K562 (cell line): Measurements from ENCODE around the gene NEURL2. TPM values are rescaled to one million over a fixed set of nuclear protein-coding genes. Genes with fewer than 3 reads are reported as not detected.

Experiments used
- CLOCK ChIP-seq: fragments of 250-450 bp; sonication (Bioruptor Pico); IDR thresholded peaks from 2 replicates; pipeline ENCODE4 v1.4.0; 2020; ENCODE audit warnings: mild to moderate bottlenecking, moderate library complexity, borderline replicate concordance
- EP400 ChIP-seq: fragments of 450-650 bp; IDR thresholded peaks from 2 replicates; pipeline ENCODE4 v1.6.1; 2017; ENCODE audit warnings: antibody characterized with exemption, mild to moderate bottlenecking, moderate library complexity
- GTF2E2 ChIP-seq: fragments of 200-800 bp; sonication (Bioruptor generic); IDR thresholded peaks from 2 replicates; pipeline ENCODE4 v1.6.1; 2016; ENCODE audit warnings: missing genetic modification characterization, missing compliant biosample characterization
- HMBOX1 ChIP-seq: sonication (generic); IDR thresholded peaks from 2 replicates; pipeline ENCODE4 v1.6.1; 2016
- HNRNPUL1 ChIP-seq: fragments of 200-400 bp; formaldehyde crosslinking; IDR thresholded peaks from 2 replicates; pipeline ENCODE4 v1.6.1; 2017; ENCODE audit warnings: low read length
- HOMEZ ChIP-seq: fragments of 250-450 bp; sonication (Bioruptor Pico); IDR thresholded peaks from 2 replicates; pipeline ENCODE4 v1.4.0; 2020; ENCODE audit warnings: mild to moderate bottlenecking, moderate library complexity
- MTA2 ChIP-seq: fragments of 450-650 bp; IDR thresholded peaks from 2 replicates; pipeline ENCODE4 v1.6.1; 2016; ENCODE audit warnings: low read depth
- MXI1 ChIP-seq: IDR thresholded peaks from 2 replicates; pipeline ENCODE4 v1.6.1; 2011; ENCODE audit warnings: low read depth, mild to moderate bottlenecking, improper control_type of control experiment, low read length
- RBBP5 ChIP-seq: fragments of 200-600 bp; sonication (generic); IDR thresholded peaks from 2 replicates; pipeline ENCODE4 v1.6.1; 2012; ENCODE audit warnings: borderline replicate concordance, mild to moderate bottlenecking, low read length, control low read depth, inconsistent platforms; ENCODE audit not compliant: insufficient read depth, poor library complexity, severe bottlenecking
- SP1 ChIP-seq: sonication (generic); formaldehyde crosslinking; IDR thresholded peaks from 2 replicates; pipeline ENCODE4 v1.8.1; 2022; ENCODE audit warnings: mild to moderate bottlenecking, missing genetic modification reagents
- SRF ChIP-seq, 2 experiments: fragments of 250-450, 450-650 bp in 1 of 2; sonication (Bioruptor Pico) in 1 of 2; sonication (generic) in 1 of 2; formaldehyde crosslinking; IDR thresholded peaks; 2 replicates each; pipeline versions ENCODE4 v1.5.0 to v1.5.1; 2020 to 2022; ENCODE audit warnings: mild to moderate bottlenecking in 1 of 2, missing genetic modification reagents in 1 of 2
- TBP ChIP-seq: optimal IDR thresholded peaks from 2 replicates; pipeline ENCODE3; 2011; ENCODE audit warnings: low read depth, low read length, improper control_type of control experiment
- TSHZ1 ChIP-seq: fragments of 250-450 bp; sonication (Bioruptor Pico); IDR thresholded peaks from 2 replicates; pipeline ENCODE4 v1.4.0; 2020; ENCODE audit warnings: mild to moderate bottlenecking, moderate library complexity
- XRCC4 ChIP-seq: IDR thresholded peaks from one replicate; pipeline ENCODE4 v1.6.1; 2011; ENCODE audit not compliant: insufficient read depth, insufficient read length; ENCODE audit errors: extremely low read depth
- ZNF311 ChIP-seq: fragments of 250-450 bp; sonication (Bioruptor Pico); IDR thresholded peaks from 2 replicates; pipeline ENCODE4 v1.4.0; 2020; ENCODE audit warnings: mild to moderate bottlenecking, moderate library complexity
- ZNF584 ChIP-seq: fragments of 200-800 bp; sonication (Bioruptor generic); IDR thresholded peaks from 2 replicates; pipeline ENCODE4 v1.6.1; 2016; ENCODE audit warnings: low read depth, mild to moderate bottlenecking, missing genetic modification characterization, missing compliant biosample characterization
- polyA plus RNA-seq, 8 experiments: library from polyadenylated mRNA; depleted of rRNA in 4 of 8; stranded (reverse) in 5 of 8; unstranded in 3 of 8; fragments of >200 nt; fragmentation: Nextera tagmentation in 2 of 8; fragmentation: Illumina TruSeq in 1 of 8; extraction: Ambion mirVana in 2 of 8; extraction: Trizol in 1 of 8; gene quantifications; 2 replicates each; pipeline versions ENCODE4 v1.2.1 to v1.2.3, GENCODE V29; 2011 to 2014; ENCODE audit warnings: inconsistent platforms in 1 of 8, missing spikeins in 1 of 8
- total RNA-seq, 7 experiments: library from RNA; depleted of rRNA in 6 of 7; stranded (reverse); fragments of >200 nt in 6 of 7; fragmentation: Illumina TruSeq in 2 of 7; extraction: Trizol in 2 of 7; gene quantifications; 2 replicates each; pipeline versions ENCODE4 v1.2.1 to v1.2.3, GENCODE V29; 2011 to 2021; ENCODE audit warnings: low replicate concordance in 1 of 7

The NEURL2 gene
- total and polyA plus RNA-seq, 9 of the 15 experiments (the other 6 are each of a cell fraction or from before 2014, with no cell fraction given) = 0.22 to 1.9 (median 0.50) TPM; not detected in 1

GRCh38 chr20:45934586-45935415 is 43.8 kb upstream of the NEURL2 start, which contains the start of gene PCIF1 (continued):
- TF ChIP-seq HOMEZ (CRISPR knock-in tag) (0 out of 2 replicates have a peak, but pooled peaks have one; percentile 35), HNRNPUL1 (no peak), HMBOX1 (no peak), SP1 (CRISPR knock-in tag) (peak; percentile 100), TSHZ1 (CRISPR knock-in tag) (no peak), XRCC4 (no peak), RBBP5 (peak; percentile 93), MXI1 (no peak), EP400 (peak; percentile 79), ZNF311 (CRISPR knock-in tag) (0 out of 2 replicates have a peak, but pooled peaks have one; percentile 36), ZNF584 (CRISPR knock-in tag) (peak; percentile 84; the same call in 1 of the 2 replicates), MTA2 (no peak; the same call in 1 of the 2 replicates), CLOCK (CRISPR knock-in tag) (no peak), GTF2E2 (tag) (peak; percentile 93), SRF (CRISPR knock-in tag; IDR thresholded peaks at IDR 0.05) (peak in 1 of 2 experiments; percentile 70; a peak in 3 of 4 replicates), TBP (peak; percentile 97)
